HL-60 (cell line): Measurements from ENCODE around the gene KCNG1.

Experiments
- GABPA ChIP-seq: IDR thresholded peaks from 2 replicates; pipeline ENCODE4 v1.6.1; 2012; ENCODE audit warnings: low read depth
- POLR2AphosphoS5 ChIP-seq: IDR thresholded peaks from 2 replicates; pipeline ENCODE4 v1.6.1; 2012; ENCODE audit warnings: low read depth
- REST ChIP-seq: IDR thresholded peaks from 2 replicates; pipeline ENCODE4 v1.6.1; 2012; ENCODE audit warnings: low read depth; ENCODE audit not compliant: insufficient replicate concordance
- SPI1 ChIP-seq: IDR thresholded peaks from 2 replicates; pipeline ENCODE4 v1.6.1; 2012; ENCODE audit warnings: low read depth, mild to moderate bottlenecking, borderline replicate concordance
- TF ChIP-seq, protein P1 (sequence below): IDR thresholded peaks from one replicate; pipeline ENCODE4 v1.5.1; 2011; ENCODE audit warnings: low read length, control low read depth, inconsistent platforms; ENCODE audit not compliant: insufficient read depth

DNA sequence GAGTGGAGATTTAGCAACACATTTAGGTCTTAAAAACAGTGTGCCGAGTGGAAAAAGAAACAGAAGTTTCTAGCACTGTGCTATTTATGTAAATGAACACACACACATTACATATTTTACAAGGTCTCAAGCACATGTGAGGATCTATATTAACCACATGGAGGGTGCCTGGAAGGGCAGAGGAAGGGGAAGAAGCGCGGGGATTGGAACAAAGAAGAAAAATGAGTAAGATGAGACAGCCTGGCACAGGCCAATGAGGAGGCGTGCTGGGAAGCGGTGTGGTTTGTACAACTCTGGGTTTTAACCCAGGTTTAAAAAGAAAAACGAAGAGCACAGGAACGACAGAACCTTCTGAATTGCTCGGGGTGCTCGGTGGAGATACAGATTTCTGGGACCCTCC, 5.7 kb downstream of the KCNG1 start:
- TF ChIP-seq GABPA, result no peak
- no peak for TF ChIP-seq POLR2AphosphoS5
- TF ChIP-seq, protein P1, sequence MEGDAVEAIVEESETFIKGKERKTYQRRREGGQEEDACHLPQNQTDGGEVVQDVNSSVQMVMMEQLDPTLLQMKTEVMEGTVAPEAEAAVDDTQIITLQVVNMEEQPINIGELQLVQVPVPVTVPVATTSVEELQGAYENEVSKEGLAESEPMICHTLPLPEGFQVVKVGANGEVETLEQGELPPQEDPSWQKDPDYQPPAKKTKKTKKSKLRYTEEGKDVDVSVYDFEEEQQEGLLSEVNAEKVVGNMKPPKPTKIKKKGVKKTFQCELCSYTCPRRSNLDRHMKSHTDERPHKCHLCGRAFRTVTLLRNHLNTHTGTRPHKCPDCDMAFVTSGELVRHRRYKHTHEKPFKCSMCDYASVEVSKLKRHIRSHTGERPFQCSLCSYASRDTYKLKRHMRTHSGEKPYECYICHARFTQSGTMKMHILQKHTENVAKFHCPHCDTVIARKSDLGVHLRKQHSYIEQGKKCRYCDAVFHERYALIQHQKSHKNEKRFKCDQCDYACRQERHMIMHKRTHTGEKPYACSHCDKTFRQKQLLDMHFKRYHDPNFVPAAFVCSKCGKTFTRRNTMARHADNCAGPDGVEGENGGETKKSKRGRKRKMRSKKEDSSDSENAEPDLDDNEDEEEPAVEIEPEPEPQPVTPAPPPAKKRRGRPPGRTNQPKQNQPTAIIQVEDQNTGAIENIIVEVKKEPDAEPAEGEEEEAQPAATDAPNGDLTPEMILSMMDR, result no peak
- TF ChIP-seq REST, result no peak
- no peak for TF ChIP-seq SPI1
